ENCODE data around the gene THBS1.

THBS1 gene

GRCh38 chr15:39580485-39581241, at the start of gene THBS1:
Gene THBS1 (plus strand): TSS chr15:39581079. CDS start chr15:39581858, 779 bp downstream.
- no peak for DNase-seq (ENCODE audit: low read depth)

- DNase-seq (ENCODE audit: low read depth): no peak
Measured at GRCh38 chr15:39534996-39535395, 45.9 kb upstream of the THBS1 start.

- no peak for DNase-seq (ENCODE audit: low read depth)
Measured at GRCh38 chr15:39535466-39535865, 45.4 kb upstream of the THBS1 start.

GRCh38 chr15:39538936-39539335, 41.9 kb upstream of the THBS1 start:
- no peak for DNase-seq (ENCODE audit: low read depth)

- DNase-seq (ENCODE audit: low read depth): no peak
Measured at GRCh38 chr15:39539466-39539865, 41.4 kb upstream of the THBS1 start.

- no peak for DNase-seq (ENCODE audit: low read depth)
Measured at GRCh38 chr15:39539973-39540558, 40.8 kb upstream of the THBS1 start.

- DNase-seq (ENCODE audit: low read depth): no peak
Measured at GRCh38 chr15:39542385-39543065, 38.4 kb upstream of the THBS1 start.

- DNase-seq (ENCODE audit: low read depth): no peak
Measured at GRCh38 chr15:39543651-39544050, 37.2 kb upstream of the THBS1 start.

GRCh38 chr15:39546842-39547241, 34.0 kb upstream of the THBS1 start:
- DNase-seq (ENCODE audit: low read depth): no peak

GRCh38 chr15:39548561-39548960, 32.3 kb upstream of the THBS1 start:
- DNase-seq (ENCODE audit: low read depth): no peak

GRCh38 chr15:39549912-39550311, 31.0 kb upstream of the THBS1 start:
- DNase-seq (ENCODE audit: low read depth): no peak

- no peak for DNase-seq (ENCODE audit: low read depth)
Measured at GRCh38 chr15:39551476-39551875, 29.4 kb upstream of the THBS1 start.

- DNase-seq (ENCODE audit: low read depth): no peak
Measured at GRCh38 chr15:39552556-39552955, 28.3 kb upstream of the THBS1 start.

GRCh38 chr15:39553947-39554693, 26.8 kb upstream of the THBS1 start:
- DNase-seq (ENCODE audit: low read depth): no peak

GRCh38 chr15:39554746-39555387, 26.0 kb upstream of the THBS1 start:
- DNase-seq (ENCODE audit: low read depth): no peak

- DNase-seq (ENCODE audit: low read depth): no peak
Measured at GRCh38 chr15:39555885-39556284, 25.0 kb upstream of the THBS1 start.

GRCh38 chr15:39556461-39556860, 24.4 kb upstream of the THBS1 start:
- no peak for DNase-seq (ENCODE audit: low read depth)

- DNase-seq (ENCODE audit: low read depth): no peak
Measured at GRCh38 chr15:39558421-39558820, 22.5 kb upstream of the THBS1 start.

GRCh38 chr15:39564972-39565665, 15.8 kb upstream of the THBS1 start:
- no peak for DNase-seq (ENCODE audit: low read depth)

- DNase-seq (ENCODE audit: low read depth): no peak
Measured at GRCh38 chr15:39565851-39566250, 15.0 kb upstream of the THBS1 start.

GRCh38 chr15:39573287-39573686, 7.6 kb upstream of the THBS1 start:
- no peak for DNase-seq (ENCODE audit: low read depth)

Measured in activated T-helper 1 cell treated with Interleukin-2 at 50 U/mL for 16 hours (primary cell).